Pancreas (tissue), 10 donors: Measurements from ENCODE around the gene DENND1A. TPM values are rescaled to one million over a fixed set of nuclear protein-coding genes. Genes with fewer than 3 reads are reported as not detected.
"Not testable (repeated sequence)": the region's sequence is repeated elsewhere in the genome, so short reads cannot be mapped to it uniquely, and the experiment has no call there.

Experiments
- ATAC-seq, 4 donors: fragments of 200-7000 bp; cut with Tn5 transposase; one replicate each; pipeline versions ENCODE4 v1.8.0 to v1.9.1; 2020; ENCODE audit warnings: mild to moderate bottlenecking in 4 of 4, moderate library complexity in 4 of 4
- DNase-seq, 6 donors: peaks; one replicate each; pipeline ENCODE4 v3.0.0-alpha.2; 2020
- FAIRE-seq: peaks from 2 replicates; lab custom pipeline; 2012; peaks lifted over from hg19 to GRCh38; lab: Jason Lieb, UNC
- H3K27ac ChIP-seq, 4 donors: fragments of 200-600 bp; sonication (generic); 1 replicate in 3 of 4; 2 replicates in 1 of 4; pipeline versions ENCODE4 v1.5.0 to v1.8.0; 2020
- H3K27me3 ChIP-seq, 4 donors: fragments of 200-600 bp; one replicate each; pipeline ENCODE4 v1.8.0; 2021
- H3K36me3 ChIP-seq, 3 donors: fragments of 200-600 bp; sonication (generic) in 1 of 3; one replicate each; pipeline versions ENCODE4 v1.5.0 to v1.8.0; 2020 to 2021
- H3K4me1 ChIP-seq, 3 donors: fragments of 200-600 bp; one replicate each; pipeline ENCODE4 v1.8.0; 2021
- H3K4me3 ChIP-seq, 4 donors: fragments of 200-600 bp; sonication (generic) in 2 of 4; one replicate each; pipeline versions ENCODE4 v1.5.0 to v1.8.0; 2020 to 2021
- H3K9me3 ChIP-seq, 4 donors: fragments of 200-600 bp; one replicate each; pipeline ENCODE4 v1.8.0; 2021
- CTCF ChIP-seq, 4 donors: fragments of 200-600 bp; sonication (generic) in 3 of 4; IDR thresholded peaks; one replicate each; pipeline versions ENCODE4 v1.5.0 to v1.8.0; 2021; ENCODE audit warnings: antibody characterized with exemption in 4 of 4
- WGBS, 2 donors: extraction: QIAGEN DNeasy Blood & Tissue Kit; methylation state at CpG; one replicate each; pipeline ENCODE4 v1.1.7; 2013; 5-methylcytosine and 5-hydroxymethylcytosine counted together
- intact Hi-C, 3 donors: fragments of 100-400 bp; cut with DNase I; formaldehyde crosslinking; loops; one replicate each; pipeline versions ENCODE4 v1.11.1 to v1.14.2; 2022
- polyA plus RNA-seq, 2 donors: library from polyadenylated mRNA; stranded (reverse); fragments of 200-250 nt; gene quantifications; one replicate each; pipeline ENCODE4 v1.2.3, GENCODE V29; 2013
- total RNA-seq, 6 donors: library from RNA; stranded (reverse); fragmentation: NEBNext Ultra II Directional in 4 of 6; extraction: Animal tissue kit (Norgen Biotek cat#: 25700) in 4 of 6; gene quantifications; one replicate each; pipeline versions ENCODE4 v1.2.1 to v1.2.4, GENCODE V29; 2021 to 2023
- donor health status: healthy with polysubstance abuse.
- donor health status: DM: no; HTN: no; CAD: no; lungs with moderate emphysema.
- donor health status: DM: no; HTN: no; CAD: no.
- donor health status: control.
- donor health status: control.
- donor health status: Bipolar disorder and iron deficiency.
- donor health status: DM: yes; HTN: yes; CAD: no.
- donor health status: DM: no; HTN: no; CAD: no.
- donor health status: DM: no; HTN: no; CAD: no.
- donor health status: DM: yes; HTN: yes; CAD: no.

The DENND1A gene
- total and polyA plus RNA-seq, 8 donors, result 4.5 to 8.3 (median 5.6) TPM

GRCh38 chr9:123940721-123941523 lies 11.0 kb upstream of the DENND1A start:
- no peak overlapping the region for H3K27ac ChIP-seq
- FAIRE-seq (no peak), DNase-seq (no peak), ATAC-seq (no peak)
- H3K27me3 ChIP-seq, result no peaks in the 10 kb centered on the region
- H3K4me3 ChIP-seq, result no peak overlapping the region
- WGBS, 2 donors, result 68% methylated on average over 8 of the region's 8 CpGs
- no peaks in the 10 kb centered on the region for H3K9me3 ChIP-seq
- H3K4me1 ChIP-seq, result no peaks in the 10 kb centered on the region
- TF ChIP-seq CTCF (IDR thresholded peaks at IDR 0.05), result no peak
- intact Hi-C loops, result no loop called here
- no peaks in the 10 kb centered on the region for H3K36me3 ChIP-seq

- Histone ChIP-seq H3K4me1 (no peaks in the 10 kb centered on the region), H3K9me3 (no peaks in the 10 kb centered on the region), H3K27ac (no peak overlapping the region), H3K4me3 (no peak overlapping the region), H3K27me3 (no peaks in the 10 kb centered on the region), H3K36me3 (no peaks in the 10 kb centered on the region)
- intact Hi-C loops, result no loop called here
- no peak for DNase-seq
- FAIRE-seq, result no peak
- no peak for ATAC-seq
- no peak for TF ChIP-seq CTCF (IDR thresholded peaks at IDR 0.05)
- WGBS, 2 donors, result 76 to 79% methylated on average over 5 of the region's 5 CpGs
These were observed 8.5 kb upstream of the DENND1A start for GRCh38 chr9:123938401-123938800.

GRCh38 chr9:123936575-123936974 lies 6.6 kb upstream of the DENND1A start:
- WGBS, 2 donors, result 55 to 81% methylated on average over 3 of the region's 3 CpGs
- H3K27ac ChIP-seq, DNase-seq, H3K9me3 ChIP-seq, H3K4me1 ChIP-seq, ATAC-seq, FAIRE-seq, H3K36me3 ChIP-seq, H3K27me3 ChIP-seq, intact Hi-C loops, H3K4me3 ChIP-seq: not testable (repeated sequence)

GRCh38 chr9:123933440-123934212 lies 3.7 kb upstream of the DENND1A start:
- H3K4me1 ChIP-seq, result peaks cover 0 to 4% (median 0%) of the 10 kb centered on the region in 3 donors
- no peak for FAIRE-seq
- no peak for ATAC-seq
- no peaks in the 10 kb centered on the region for H3K9me3 ChIP-seq
- intact Hi-C loops, result no loop called here
- H3K27ac ChIP-seq, result no peak overlapping the region
- no peaks in the 10 kb centered on the region for H3K36me3 ChIP-seq
- DNase-seq, result no peak
- no peak for TF ChIP-seq CTCF (IDR thresholded peaks at IDR 0.05)
- WGBS, 2 donors, result 33 to 37% methylated on average over 5 of the region's 5 CpGs
- H3K4me3 ChIP-seq, result no peak overlapping the region
- no peaks in the 10 kb centered on the region for H3K27me3 ChIP-seq

GRCh38 chr9:123929177-123929869 lies 603 bp downstream of the DENND1A start:
- Histone ChIP-seq H3K27me3 (no peaks in the 10 kb centered on the region), H3K36me3 (no peaks in the 10 kb centered on the region), H3K9me3 (no peaks in the 10 kb centered on the region), H3K4me3 (peak overlapping the region; percentile 42 to 70 (median 58)), H3K27ac (no peak overlapping the region), H3K4me1 (peaks cover 6 to 14% (median 10%) of the 10 kb centered on the region in 3 donors)
- FAIRE-seq (no peak), ATAC-seq (peak in 3 of 4 donors; percentile 1 to 17 (median 3)), DNase-seq (peak in 4 of 6 donors; percentile 16 to 71 (median 40))
- intact Hi-C loops, result no loop called here
- no peak for TF ChIP-seq CTCF (IDR thresholded peaks at IDR 0.05)
- 1 to 2% methylated on average over 36 to 50 of the region's 50 CpGs for WGBS, 2 donors
